CD4-positive, CD25-positive, alpha-beta regulatory T cell (primary cell): ENCODE data around the gene DHRSX. TPM values are rescaled to one million over a fixed set of nuclear protein-coding genes. Genes with fewer than 3 reads are reported as not detected.
A peak's percentile ranks its signal among the peaks of the same experiment; 100 is the strongest.
"Not testable (repeated sequence)": the region's sequence is repeated elsewhere in the genome, so short reads cannot be mapped to it uniquely, and the experiment has no call there.

Source experiments
- ATAC-seq, 2 donors: fragments of 150-1000 bp; cut with Tn5 transposase; one replicate each; pipeline ENCODE4 v1.10.0; 2021; ENCODE audit warnings: low read depth in 2 of 2, moderate number of reproducible peaks in 2 of 2, moderate library complexity in 1 of 2
- DNase-seq, 3 donors: peaks; one replicate each; pipeline versions ENCODE4 v3.0.0 to v3.0.0-alpha.2; 2012 to 2022; ENCODE audit warnings: mixed read lengths in 1 of 3
- H3K27ac ChIP-seq: one replicate; pipeline ENCODE4 v1.7.0; 2013; ENCODE audit warnings: mild to moderate bottlenecking, low read length; ENCODE audit not compliant: insufficient read depth, poor library complexity, severe bottlenecking
- H3K27me3 ChIP-seq: one replicate; pipeline ENCODE4 v1.7.0; 2013; ENCODE audit warnings: low read length; ENCODE audit not compliant: control insufficient read depth, insufficient read depth
- H3K36me3 ChIP-seq: one replicate; pipeline ENCODE4 v1.7.0; 2013; ENCODE audit warnings: mild to moderate bottlenecking, low read length, moderate library complexity; ENCODE audit not compliant: control insufficient read depth, insufficient read depth
- H3K4me1 ChIP-seq: 2 replicates; pipeline ENCODE4 v1.7.0; 2013; ENCODE audit warnings: mild to moderate bottlenecking, low read length; ENCODE audit not compliant: insufficient read depth, control insufficient read depth, poor library complexity, severe bottlenecking
- H3K4me3 ChIP-seq: one replicate; pipeline ENCODE4 v1.7.0; 2013; ENCODE audit warnings: low read depth, mild to moderate bottlenecking, low read length, moderate library complexity
- H3K9me3 ChIP-seq, 2 experiments: 1 replicate in 1 of 2; 2 replicates in 1 of 2; pipeline ENCODE4 v1.7.0; 2013; ENCODE audit warnings: low read length in 2 of 2, mild to moderate bottlenecking in 1 of 2, moderate library complexity in 1 of 2; ENCODE audit not compliant: control insufficient read depth in 2 of 2
- H3K27ac Mint-ChIP-seq, 3 donors: one replicate each; pipeline ENCODE4 v1.8.0; 2020 to 2022; ENCODE audit warnings: mild to moderate bottlenecking in 3 of 3, mixed read lengths in 3 of 3, moderate library complexity in 2 of 3
- H3K27me3 Mint-ChIP-seq: one replicate; pipeline ENCODE4 v1.8.0; 2022; ENCODE audit warnings: mild to moderate bottlenecking, mixed read lengths
- H3K36me3 Mint-ChIP-seq: one replicate; pipeline ENCODE4 v1.8.0; 2020; ENCODE audit warnings: mixed read lengths
- H3K4me1 Mint-ChIP-seq, 4 donors: one replicate each; pipeline ENCODE4 v1.8.0; 2020 to 2022; ENCODE audit warnings: mixed read lengths in 4 of 4, mild to moderate bottlenecking in 1 of 4
- H3K4me3 Mint-ChIP-seq, 4 donors: one replicate each; pipeline ENCODE4 v1.8.0; 2020 to 2022; ENCODE audit warnings: mild to moderate bottlenecking in 4 of 4, mixed read lengths in 4 of 4, moderate library complexity in 3 of 4
- H3K9me3 Mint-ChIP-seq, 7 donors: one replicate each; pipeline ENCODE4 v1.8.0; 2020 to 2022; ENCODE audit warnings: mixed read lengths in 7 of 7, mild to moderate bottlenecking in 3 of 7, moderate library complexity in 2 of 7
- polyA plus RNA-seq, 4 donors: library from polyadenylated mRNA; unstranded; fragments of 300-500 nt; fragmentation: Illumina TruSeq; gene quantifications; one replicate each; pipeline ENCODE4 v1.2.3, GENCODE V29; 2021
- total RNA-seq: library from RNA; stranded (reverse); gene quantifications from one replicate; pipeline ENCODE4 v1.2.3, GENCODE V29; 2022

DHRSX gene
- total and polyA plus RNA-seq, 5 donors from 2014 or later: 16.5 to 21.8 (median 18.4) TPM

DNA sequence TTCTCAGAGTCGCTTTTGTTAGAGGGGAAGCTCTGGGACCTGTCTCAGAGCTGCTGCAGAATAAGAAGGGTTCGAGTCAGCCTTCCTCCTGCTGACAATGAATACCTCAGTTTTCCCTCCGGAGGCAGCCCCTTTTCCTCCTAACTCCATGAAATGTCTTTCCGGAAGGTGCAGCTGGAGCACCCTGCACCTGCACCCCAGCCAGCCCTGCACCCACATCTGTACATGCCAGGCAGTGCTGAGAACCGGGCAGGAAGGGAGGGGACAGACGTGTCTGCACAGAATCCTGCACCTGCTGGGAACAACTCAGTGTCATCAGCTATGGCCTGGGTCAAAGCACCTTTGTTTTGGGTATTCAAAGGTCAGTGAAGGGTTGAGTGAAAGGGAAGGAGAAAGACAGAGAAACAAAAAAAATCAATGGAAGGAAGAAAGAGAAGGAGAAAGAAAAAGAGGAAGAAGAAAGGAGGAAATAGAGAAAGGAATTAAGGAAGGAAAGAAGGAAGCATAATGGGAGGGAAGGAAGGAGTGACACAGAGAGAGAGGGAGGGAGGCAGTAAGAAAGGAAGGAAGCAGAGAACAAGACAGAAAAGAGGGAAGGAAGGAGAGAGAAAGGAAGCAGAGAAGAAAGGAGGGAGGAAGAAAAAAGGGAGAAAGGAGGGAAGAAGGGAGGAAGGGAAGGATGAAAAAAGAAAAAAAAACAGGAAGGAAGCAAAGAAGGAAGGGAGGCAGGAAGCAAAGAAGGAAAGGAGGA, 273.7 kb downstream of the DHRSX start:
- Mint-ChIP-seq H3K4me3 (no peak overlapping the region), H3K27ac (peak overlapping the region in 1 of 3 donors; percentile 83), H3K27me3 (no peaks in the 10 kb centered on the region), H3K4me1 (peaks cover 0 to 8% (median 0%) of the 10 kb centered on the region in 4 donors), H3K36me3 (peaks cover 43% of the 10 kb centered on the region), H3K9me3 (peaks cover 3 to 50% (median 18%) of the 10 kb centered on the region in 7 donors)
- no peak overlapping the region for H3K4me3 ChIP-seq
- H3K9me3 ChIP-seq: peaks cover 3 to 8% of the 10 kb centered on the region in 2 experiments
- no peaks in the 10 kb centered on the region for H3K36me3 ChIP-seq
- H3K27ac ChIP-seq: no peak overlapping the region
- no peaks in the 10 kb centered on the region for H3K4me1 ChIP-seq
- DNase-seq: no peak
- no peak for ATAC-seq
- no peaks in the 10 kb centered on the region for H3K27me3 ChIP-seq

GRCh38 chrX:2226182-2226581, 274.6 kb downstream of the DHRSX start:
- H3K27me3 Mint-ChIP-seq: no peaks in the 10 kb centered on the region
- H3K4me1 ChIP-seq: no peaks in the 10 kb centered on the region
- peaks cover 40% of the 10 kb centered on the region for H3K36me3 Mint-ChIP-seq
- DNase-seq (no peak), ATAC-seq (no peak)
- peaks cover 6 to 51% (median 19%) of the 10 kb centered on the region in 7 donors for H3K9me3 Mint-ChIP-seq
- no peak overlapping the region for H3K27ac ChIP-seq
- H3K4me3 Mint-ChIP-seq: no peak overlapping the region
- no peaks in the 10 kb centered on the region for H3K27me3 ChIP-seq
- peaks cover 3% of the 10 kb centered on the region for H3K36me3 ChIP-seq
- no peak overlapping the region for H3K27ac Mint-ChIP-seq
- no peak overlapping the region for H3K4me3 ChIP-seq
- H3K4me1 Mint-ChIP-seq: peaks cover 0 to 8% (median 0%) of the 10 kb centered on the region in 4 donors
- H3K9me3 ChIP-seq: peaks cover 4 to 17% of the 10 kb centered on the region in 2 experiments

DNA sequence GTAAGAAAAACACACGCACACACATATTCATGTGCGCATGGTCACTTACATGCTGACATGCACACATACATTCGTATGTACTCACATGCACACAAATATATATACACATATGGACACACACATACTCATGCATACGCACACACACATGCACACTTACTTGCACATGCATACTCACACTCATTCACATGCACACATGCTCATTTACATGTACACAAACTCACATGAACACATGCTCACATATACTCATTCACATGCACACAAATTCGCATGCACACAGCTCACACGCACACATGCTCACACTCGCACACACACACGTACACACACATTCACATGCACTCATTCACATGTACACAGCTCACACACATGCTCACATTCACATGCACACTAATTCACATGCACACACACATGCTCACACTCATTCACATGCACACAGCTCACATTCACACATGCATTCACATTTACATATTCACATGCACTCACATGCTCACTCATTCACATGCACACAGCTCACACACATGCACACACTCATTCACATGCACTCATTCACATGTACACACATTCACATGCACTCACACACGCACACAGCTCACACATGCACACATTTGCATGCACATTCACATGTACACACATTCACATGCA, 276.1 kb downstream of the DHRSX start:
- no peak for ATAC-seq
- peaks cover 6% of the 10 kb centered on the region for H3K36me3 ChIP-seq

DNA sequence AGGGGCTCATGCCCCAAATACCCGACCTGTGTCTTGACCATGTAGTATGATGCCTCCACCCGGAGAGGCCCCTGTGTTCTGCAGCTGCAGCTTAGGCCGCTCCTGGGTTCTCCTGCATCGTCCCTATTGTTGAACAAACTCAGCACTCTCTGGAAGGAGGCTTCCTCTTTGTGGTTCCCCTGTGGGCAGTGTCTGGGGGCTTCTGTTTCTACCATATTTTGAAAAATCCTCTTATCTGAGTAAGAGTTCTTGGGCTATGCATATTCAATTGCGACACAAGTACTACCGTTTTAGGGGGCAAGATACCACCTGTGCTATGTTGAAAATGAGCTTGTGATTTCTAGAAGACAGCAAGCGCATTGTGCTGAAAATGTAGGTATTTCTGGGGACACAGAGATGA, 276.6 kb downstream of the DHRSX start:
- H3K27ac Mint-ChIP-seq: no peak overlapping the region
- H3K4me1 ChIP-seq: no peaks in the 10 kb centered on the region
- no peaks in the 10 kb centered on the region for H3K27me3 ChIP-seq
- no peak overlapping the region for H3K4me3 ChIP-seq
- peaks cover 39% of the 10 kb centered on the region for H3K36me3 Mint-ChIP-seq
- peaks cover 5 to 62% (median 10%) of the 10 kb centered on the region in 7 donors for H3K9me3 Mint-ChIP-seq
- H3K36me3 ChIP-seq: peaks cover 6% of the 10 kb centered on the region
- no peak overlapping the region for H3K27ac ChIP-seq
- no peaks in the 10 kb centered on the region for H3K27me3 Mint-ChIP-seq
- no peak overlapping the region for H3K4me3 Mint-ChIP-seq
- H3K4me1 Mint-ChIP-seq: peaks cover 0 to 5% (median 0%) of the 10 kb centered on the region in 4 donors
- ATAC-seq: no peak
- H3K9me3 ChIP-seq: peaks cover 23 to 37% of the 10 kb centered on the region in 2 experiments
- DNase-seq: no peak

More for the DNA sequence above, 276.1 kb downstream of the DHRSX start:
- no peak for DNase-seq
- Histone ChIP-seq H3K4me3 (no peak overlapping the region), H3K4me1 (no peaks in the 10 kb centered on the region), H3K27me3 (no peaks in the 10 kb centered on the region), H3K9me3 (peaks cover 18 to 31% of the 10 kb centered on the region in 2 experiments), H3K27ac (no peak overlapping the region)
- Mint-ChIP-seq H3K27me3 (no peaks in the 10 kb centered on the region), H3K4me1 (peaks cover 0 to 5% (median 0%) of the 10 kb centered on the region in 4 donors), H3K27ac (no peak overlapping the region), H3K4me3 (no peak overlapping the region), H3K36me3 (peaks cover 38% of the 10 kb centered on the region), H3K9me3 (peaks cover 8 to 62% (median 15%) of the 10 kb centered on the region in 7 donors)

GRCh38 chrX:2220829-2221567, 279.8 kb downstream of the DHRSX start:
- DNase-seq (no peak), ATAC-seq (no peak)
- no peak overlapping the region for H3K27ac ChIP-seq
- Mint-ChIP-seq H3K4me1 (peaks cover 0 to 2% (median 0%) of the 10 kb centered on the region in 4 donors), H3K27ac (no peak overlapping the region), H3K4me3 (no peak overlapping the region), H3K9me3 (peaks cover 6 to 77% (median 17%) of the 10 kb centered on the region in 7 donors), H3K36me3 (peaks cover 42% of the 10 kb centered on the region), H3K27me3 (no peaks in the 10 kb centered on the region)
- H3K4me3 ChIP-seq: no peak overlapping the region
- no peaks in the 10 kb centered on the region for H3K27me3 ChIP-seq
- no peaks in the 10 kb centered on the region for H3K4me1 ChIP-seq
- H3K9me3 ChIP-seq: peaks cover 31 to 59% of the 10 kb centered on the region in 2 experiments
- H3K36me3 ChIP-seq: peaks cover 6% of the 10 kb centered on the region

- Mint-ChIP-seq H3K36me3 (peaks cover 38% of the 10 kb centered on the region), H3K4me1 (peaks cover 0 to 2% (median 0%) of the 10 kb centered on the region in 4 donors), H3K4me3 (no peak overlapping the region), H3K27me3 (no peaks in the 10 kb centered on the region), H3K9me3 (peaks cover 7 to 74% (median 14%) of the 10 kb centered on the region in 7 donors), H3K27ac (no peak overlapping the region)
- Histone ChIP-seq H3K27ac (no peak overlapping the region), H3K27me3 (no peaks in the 10 kb centered on the region), H3K4me1 (no peaks in the 10 kb centered on the region), H3K4me3 (no peak overlapping the region), H3K9me3 (peaks cover 31 to 59% of the 10 kb centered on the region in 2 experiments), H3K36me3 (peaks cover 6% of the 10 kb centered on the region)
- ATAC-seq (no peak), DNase-seq (no peak)
Measured at GRCh38 chrX:2220296-2220695, 280.5 kb downstream of the DHRSX start.

- DNase-seq, H3K4me1 ChIP-seq, H3K4me3 Mint-ChIP-seq, ATAC-seq, H3K27ac ChIP-seq, H3K4me1 Mint-ChIP-seq, H3K27ac Mint-ChIP-seq, H3K27me3 Mint-ChIP-seq, H3K36me3 ChIP-seq, H3K27me3 ChIP-seq, H3K4me3 ChIP-seq: not testable (repeated sequence)
- peaks cover 14 to 31% of the 10 kb centered on the region in 2 experiments for H3K9me3 ChIP-seq
- Mint-ChIP-seq H3K9me3 (peaks cover 0 to 35% (median 5%) of the 10 kb centered on the region in 7 donors), H3K36me3 (peaks cover 15% of the 10 kb centered on the region)
Measured at GRCh38 chrX:2214138-2214823, 286.5 kb downstream of the DHRSX start.
